Esophagus muscularis mucosa (tissue), 4 donors: ENCODE measurements around the gene PROP1. TPM values are rescaled to one million over a fixed set of nuclear protein-coding genes. Genes with fewer than 3 reads are reported as not detected.
A peak's percentile ranks its signal among the peaks of the same experiment; 100 is the strongest.

ENCODE experiments used
- DNase-seq: peaks from one replicate; pipeline ENCODE4 v3.0.0-alpha.2; 2017; ENCODE audit errors: extremely low spot score
- H3K27ac ChIP-seq, 4 donors: fragments of 200-600 bp; sonication (generic); replicated peaks in 1 of 4; 1 replicate in 3 of 4; 2 replicates in 1 of 4; pipeline ENCODE4 v1.5.1; 2016 to 2019; ENCODE audit warnings: mild to moderate bottlenecking in 1 of 4
- H3K27me3 ChIP-seq, 4 donors: fragments of 200-600 bp; sonication (generic); one replicate each; pipeline versions ENCODE4 v1.5.1 to v1.6.0; 2016 to 2019
- H3K36me3 ChIP-seq, 4 donors: fragments of 200-600 bp; sonication (generic); one replicate each; pipeline ENCODE4 v1.5.1; 2016 to 2019
- H3K4me1 ChIP-seq, 4 donors: fragments of 200-600 bp; sonication (generic); one replicate each; pipeline ENCODE4 v1.5.1; 2016 to 2019
- H3K4me3 ChIP-seq, 4 donors: fragments of 200-600 bp; sonication (generic); 1 replicate in 2 of 4; 2 replicates in 2 of 4; pipeline ENCODE4 v1.5.1; 2016 to 2019; ENCODE audit warnings: mild to moderate bottlenecking in 4 of 4, moderate library complexity in 1 of 4
- H3K9me3 ChIP-seq, 4 donors: fragments of 200-600 bp; sonication (generic); 1 replicate in 3 of 4; 2 replicates in 1 of 4; pipeline ENCODE4 v1.5.1; 2016 to 2019
- CTCF ChIP-seq, 3 experiments: fragments of 200-600 bp in 2 of 3; fragments of 450-650 bp in 1 of 3; sonication (generic) in 2 of 3; IDR thresholded peaks; one replicate each; pipeline ENCODE4 v1.5.1; 2017 to 2019; ENCODE audit warnings: antibody characterized with exemption in 3 of 3, mild to moderate bottlenecking in 2 of 3, moderate library complexity in 1 of 3
- EP300 ChIP-seq: sonication (generic); formaldehyde crosslinking; IDR thresholded peaks from one replicate; pipeline ENCODE4 v1.6.1; 2017; ENCODE audit warnings: antibody characterized with exemption
- POLR2A ChIP-seq: fragments of 450-650 bp; IDR thresholded peaks from one replicate; pipeline ENCODE4 v1.6.1; 2017; ENCODE audit warnings: antibody characterized with exemption, moderate library complexity, mild to moderate bottlenecking, low read depth
- POLR2AphosphoS5 ChIP-seq, 2 donors: sonication (generic); formaldehyde crosslinking; IDR thresholded peaks; one replicate each; pipeline ENCODE4 v1.6.1; 2017; ENCODE audit warnings: antibody characterized with exemption in 2 of 2
- WGBS: methylation state at CpG from one replicate; pipeline ENCODE4 v1.1.5; 2018; 5-methylcytosine and 5-hydroxymethylcytosine counted together
- intact Hi-C: fragments of 100-400 bp; cut with DNase I; formaldehyde crosslinking; loops from one replicate; pipeline ENCODE4 v1.15.1; 2023
- total RNA-seq, 4 donors: library from RNA; depleted of rRNA; stranded (reverse); fragments of >200 nt; gene quantifications; one replicate each; pipeline versions ENCODE4 v1.1.0 to v1.2.1, GENCODE V29; 2016

The PROP1 gene
- total RNA-seq, 4 donors from 2014 or later = not detected

DNA sequence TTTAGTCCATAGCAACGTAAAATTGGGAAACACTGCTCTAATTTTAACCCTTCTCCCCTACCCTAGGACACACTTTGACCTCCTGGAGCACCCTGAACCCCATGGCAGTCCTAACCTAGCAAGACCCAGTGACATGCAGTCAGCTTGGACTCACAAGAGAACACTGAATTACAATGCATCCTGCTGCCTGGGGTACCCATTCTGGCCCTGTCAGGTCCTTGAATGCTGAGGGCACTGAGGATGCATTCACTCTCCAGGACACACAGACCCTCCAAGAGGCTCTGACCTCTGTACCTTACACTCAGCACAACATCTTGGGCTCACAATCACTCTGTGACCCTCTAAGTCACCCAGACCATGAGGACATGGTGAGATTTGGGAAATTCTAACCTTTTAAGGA, 1.8 kb upstream of the PROP1 start:
- no peak for TF ChIP-seq EP300
- 64% methylated on average over 1 of the region's 1 CpG for WGBS
- intact Hi-C loops = no loop called here
- Histone ChIP-seq H3K36me3 (no peaks in the 10 kb centered on the region), H3K9me3 (no peaks in the 10 kb centered on the region), H3K4me3 (no peak overlapping the region), H3K4me1 (no peaks in the 10 kb centered on the region), H3K27me3 (peaks cover 0 to 78% (median 4%) of the 10 kb centered on the region in 4 donors), H3K27ac (no peak overlapping the region)
- DNase-seq = peak; percentile 81

- Histone ChIP-seq H3K4me1 (no peaks in the 10 kb centered on the region), H3K9me3 (no peaks in the 10 kb centered on the region), H3K27me3 (peaks cover 0 to 79% (median 4%) of the 10 kb centered on the region in 4 donors), H3K4me3 (no peak overlapping the region), H3K36me3 (no peaks in the 10 kb centered on the region), H3K27ac (no peak overlapping the region)
- intact Hi-C loops = no loop called here
- 76% methylated on average over 6 of the region's 6 CpGs for WGBS
- peak; percentile 86 for DNase-seq
- TF ChIP-seq CTCF (IDR thresholded peaks at IDR 0.05) (no peak), POLR2A (no peak), EP300 (no peak), POLR2AphosphoS5 (IDR thresholded peaks at IDR 0.05) (no peak)
These were observed 1.3 kb upstream of the PROP1 start for GRCh38 chr5:177997319-177997670.

DNA sequence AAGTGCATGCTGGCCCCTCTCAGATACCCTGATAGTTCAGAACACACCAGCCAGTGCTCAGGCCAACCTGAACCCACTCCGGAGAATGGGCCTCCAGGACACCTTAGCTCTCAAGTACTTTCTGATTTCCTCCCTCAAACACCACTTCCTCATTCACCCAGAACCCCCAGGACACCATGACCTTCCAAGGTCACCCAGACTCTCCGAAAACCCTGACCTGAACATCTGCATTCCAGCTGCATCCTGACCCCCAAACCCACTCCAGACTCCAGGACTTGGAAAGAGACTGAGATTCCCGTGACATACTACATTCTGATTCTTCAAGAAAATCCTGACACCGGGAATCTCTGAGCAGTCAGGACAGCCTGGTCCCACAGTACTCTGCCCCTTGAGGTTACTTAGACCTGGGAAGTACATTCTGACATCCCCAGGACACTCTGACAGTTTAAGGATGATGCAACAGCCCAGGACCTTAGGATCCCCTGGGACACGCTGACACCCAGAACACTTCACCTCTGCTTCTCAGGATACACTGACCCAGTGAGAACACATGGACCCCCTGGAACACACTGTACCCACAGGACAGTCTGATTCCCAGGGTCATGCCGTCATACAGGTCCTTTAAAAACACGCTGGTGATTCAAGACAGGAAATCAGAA, 747 bp upstream of the PROP1 start:
- Histone ChIP-seq H3K9me3 (no peaks in the 10 kb centered on the region), H3K27ac (no peak overlapping the region), H3K27me3 (peaks cover 0 to 78% (median 4%) of the 10 kb centered on the region in 4 donors), H3K4me1 (no peaks in the 10 kb centered on the region), H3K36me3 (no peaks in the 10 kb centered on the region), H3K4me3 (no peak overlapping the region)
- no peak for TF ChIP-seq POLR2A
- TF ChIP-seq POLR2AphosphoS5 (IDR thresholded peaks at IDR 0.05) = no peak
- TF ChIP-seq EP300 = no peak
- no peak for TF ChIP-seq CTCF (IDR thresholded peaks at IDR 0.05)
- 69% methylated on average over 6 of the region's 7 CpGs for WGBS
- DNase-seq = peak; percentile 87
- intact Hi-C loops = no loop called here

GRCh38 chr5:177994561-177995190, 1.4 kb downstream of the PROP1 start:
- WGBS = 76% methylated on average over 10 of the region's 10 CpGs

More at GRCh38 chr5:177994561-177995190, 1.4 kb downstream of the PROP1 start:
- Histone ChIP-seq H3K9me3 (no peaks in the 10 kb centered on the region), H3K36me3 (no peaks in the 10 kb centered on the region), H3K4me3 (no peak overlapping the region), H3K4me1 (no peaks in the 10 kb centered on the region), H3K27me3 (peaks cover 0 to 66% (median 0%) of the 10 kb centered on the region in 4 donors), H3K27ac (no peak overlapping the region)
- DNase-seq = peak; percentile 90
- intact Hi-C loops = no loop called here
- no peak for TF ChIP-seq POLR2AphosphoS5 (IDR thresholded peaks at IDR 0.05)
- no peak for TF ChIP-seq POLR2A
- no peak for TF ChIP-seq CTCF (IDR thresholded peaks at IDR 0.05)
- no peak for TF ChIP-seq EP300
